Activated B cell treated with CpG ODN at 0.5 μM for 24 hours (primary cell): ENCODE measurements around the gene KARS1. TPM values are rescaled to one million over a fixed set of nuclear protein-coding genes. Genes with fewer than 3 reads are reported as not detected.

Experiments used
- ATAC-seq: fragments of 200-7000 bp; cut with Tn5 transposase; one replicate; pipeline ENCODE4 v1.10.0; 2021; ENCODE audit warnings: low read depth, mild to moderate bottlenecking, moderate library complexity
- CTCF ChIA-PET: fragments of 350-600 bp; sonication (Branson Sonifier 250); formaldehyde crosslinking; loops from one replicate; lab custom pipeline; 2021; ENCODE audit warnings: antibody characterized with exemption; lab: Charles Lee
- POLR2A ChIA-PET: fragments of 350-600 bp; sonication (Branson Sonifier 250); formaldehyde crosslinking; loops from one replicate; lab custom pipeline; 2021; ENCODE audit warnings: antibody characterized with exemption; lab: Charles Lee
- DNase-seq: peaks from one replicate; pipeline ENCODE4 v3.0.0; 2022
- H3K27ac Mint-ChIP-seq: one replicate; pipeline ENCODE4 v1.8.0; 2020; ENCODE audit warnings: mixed read lengths
- H3K27me3 Mint-ChIP-seq: one replicate; pipeline ENCODE4 v1.8.0; 2021; ENCODE audit warnings: mixed read lengths
- H3K36me3 Mint-ChIP-seq: one replicate; pipeline ENCODE4 v1.8.0; 2021; ENCODE audit warnings: low read depth, mixed read lengths
- H3K4me1 Mint-ChIP-seq: one replicate; pipeline ENCODE4 v1.8.0; 2021; ENCODE audit warnings: mixed read lengths
- H3K4me3 Mint-ChIP-seq: one replicate; pipeline ENCODE4 v1.8.0; 2020; ENCODE audit warnings: mild to moderate bottlenecking, mixed read lengths
- H3K9me3 Mint-ChIP-seq: one replicate; pipeline ENCODE4 v1.8.0; 2020; ENCODE audit warnings: mixed read lengths
- CTCF ChIP-seq: fragments of 200-600 bp; IDR thresholded peaks from one replicate; pipeline ENCODE4 v1.8.0; 2022; ENCODE audit warnings: antibody characterized with exemption, mild to moderate bottlenecking
- intact Hi-C: fragments of 100-400 bp; cut with micrococcal nuclease; formaldehyde crosslinking; loops from one replicate; pipeline ENCODE4 v1.15.1; 2024
- total RNA-seq: library from RNA; stranded (reverse); gene quantifications from 2 replicates; pipeline ENCODE4 v1.2.3, GENCODE V29; 2022

KARS1 gene
- total RNA-seq: 166 and 182 TPM in 2 replicates

GRCh38 chr16:75647492-75648264 is at the start of gene KARS1, which contains the start of gene TERF2IP:
TSS of gene KARS1 (minus strand) at chr16:75647665. CDS start at chr16:75647639, 26 bp downstream.
TSS of gene TERF2IP (plus strand) at chr16:75647773. CDS start at chr16:75647883, 110 bp downstream.
- intact Hi-C loops: loop anchor here (1.0 to 5.0 kb wide), 13 partner anchors 24 to 1565 kb away; partner anchors contain the start of genes ADAT1, CFDP1, GABARAPL2 and MON1B
- H3K27me3 Mint-ChIP-seq: no peaks in the 10 kb centered on the region
- CTCF ChIA-PET: interaction anchor here (0.9 to 2.9 kb wide), 7 partner anchors 25 to 537 kb away, joined by 3 to 11 read pairs (median 4); partner anchors contain the start of genes ADAT1 and TMEM170A

GRCh38 chr16:75695708-75696107 is 48.2 kb upstream of the KARS1 start:
- Mint-ChIP-seq H3K27ac (no peak overlapping the region), H3K27me3 (no peaks in the 10 kb centered on the region), H3K4me1 (no peaks in the 10 kb centered on the region), H3K36me3 (no peaks in the 10 kb centered on the region), H3K4me3 (no peak overlapping the region), H3K9me3 (no peaks in the 10 kb centered on the region)
- intact Hi-C loops: no loop called here
- TF ChIP-seq CTCF: no peak
- ATAC-seq (no peak), DNase-seq (no peak)
- POLR2A ChIA-PET: no interaction called here
- CTCF ChIA-PET: no interaction called here

More at GRCh38 chr16:75647492-75648264, at the start of gene KARS1, which contains the start of gene TERF2IP:
- H3K36me3 Mint-ChIP-seq: peaks cover 55% of the 10 kb centered on the region
- H3K9me3 Mint-ChIP-seq: no peaks in the 10 kb centered on the region
- TF ChIP-seq CTCF: no peak
- DNase-seq (peak; percentile 92), ATAC-seq (peak; percentile 86)
- POLR2A ChIA-PET: interaction anchor here (0.6 to 4.7 kb wide), 20 partner anchors 12 to 1544 kb away, joined by 3 to 95 read pairs (median 4); partner anchors contain the start of genes ADAT1, CFDP1, CHST6 and GABARAPL2
- peaks cover 65% of the 10 kb centered on the region for H3K4me1 Mint-ChIP-seq
- peak within 1 kb of the TSS; percentile 98 for H3K27ac Mint-ChIP-seq
- H3K4me3 Mint-ChIP-seq: peak within 1 kb of the TSS; percentile 100

GRCh38 chr16:75687361-75687760 is 39.9 kb upstream of the KARS1 start:
- ChIA-PET POLR2A (no interaction called here), CTCF (no interaction called here)
- ATAC-seq: no peak
- H3K4me3 Mint-ChIP-seq: no peak overlapping the region
- no peaks in the 10 kb centered on the region for H3K9me3 Mint-ChIP-seq
- DNase-seq: no peak
- intact Hi-C loops: no loop called here
- no peak for TF ChIP-seq CTCF
- H3K27ac Mint-ChIP-seq: no peak overlapping the region
- no peaks in the 10 kb centered on the region for H3K36me3 Mint-ChIP-seq
- H3K27me3 Mint-ChIP-seq: no peaks in the 10 kb centered on the region
- no peaks in the 10 kb centered on the region for H3K4me1 Mint-ChIP-seq

GRCh38 chr16:75682308-75682707 is 34.8 kb upstream of the KARS1 start:
- CTCF ChIA-PET: no interaction called here
- intact Hi-C loops: no loop called here
- H3K27me3 Mint-ChIP-seq: no peaks in the 10 kb centered on the region
- no peak overlapping the region for H3K4me3 Mint-ChIP-seq
- no peak for ATAC-seq
- no peaks in the 10 kb centered on the region for H3K36me3 Mint-ChIP-seq
- no peak overlapping the region for H3K27ac Mint-ChIP-seq
- POLR2A ChIA-PET: no interaction called here
- no peak for TF ChIP-seq CTCF
- no peaks in the 10 kb centered on the region for H3K4me1 Mint-ChIP-seq
- DNase-seq: no peak
- no peaks in the 10 kb centered on the region for H3K9me3 Mint-ChIP-seq

GRCh38 chr16:75679366-75679765 is 31.9 kb upstream of the KARS1 start:
- Mint-ChIP-seq H3K4me3 (no peak overlapping the region), H3K9me3 (no peaks in the 10 kb centered on the region), H3K27ac (no peak overlapping the region), H3K4me1 (no peaks in the 10 kb centered on the region), H3K36me3 (no peaks in the 10 kb centered on the region), H3K27me3 (no peaks in the 10 kb centered on the region)
- ATAC-seq (no peak), DNase-seq (no peak)
- CTCF ChIA-PET: no interaction called here
- POLR2A ChIA-PET: no interaction called here
- no peak for TF ChIP-seq CTCF
- intact Hi-C loops: no loop called here
